Fibroblast of lung (primary cell): ENCODE data around the gene UBE2QL1.

Source experiments
- CTCF ChIP-seq, 2 donors: IDR thresholded peaks in 1 of 2; conservative IDR thresholded peaks in 1 of 2; 1 replicate in 1 of 2; 2 replicates in 1 of 2; pipeline ENCODE4 v1.5.1; 2011 to 2012; ENCODE audit warnings: low read length in 2 of 2, control low read depth in 1 of 2, inconsistent platforms in 1 of 2, low read depth in 1 of 2, mild to moderate bottlenecking in 1 of 2
- EZH2 ChIP-seq: IDR thresholded peaks from 2 replicates; pipeline ENCODE4 v1.5.1; 2012; ENCODE audit warnings: low read length, control low read depth, mild to moderate bottlenecking; ENCODE audit errors: missing control alignments

GRCh38 chr5:6516823-6517222, 68.2 kb downstream of the UBE2QL1 start:
- TF ChIP-seq CTCF (conservative IDR thresholded peaks at IDR 0.05 in 1 of 2, IDR thresholded peaks at IDR 0.05 in 1 of 2; ENCODE audit: low read depth in 1 of 2, low read length in 2 of 2), result no peak
- TF ChIP-seq EZH2, result no peak
